HG02852 (cell line): ENCODE measurements around the gene EXPH5.
"Not testable (repeated sequence)": the region's sequence is repeated elsewhere in the genome, so short reads cannot be mapped to it uniquely, and the experiment has no call there.

Experiments used
- ATAC-seq: cut with Tn5 transposase; IDR thresholded peaks from one replicate; pipeline ENCODE4 v1.9.1; 2021; ENCODE audit warnings: mild to moderate bottlenecking, moderate library complexity; ENCODE audit not compliant: unreplicated experiment

Gene EXPH5

GRCh38 chr11:108606495-108607160 is 13.1 kb upstream of the EXPH5 start:
- no peak for ATAC-seq

- ATAC-seq, result no peak
Observed at GRCh38 chr11:108606070-108606469, 12.5 kb upstream of the EXPH5 start.

GRCh38 chr11:108602818-108603217 is 9.2 kb upstream of the EXPH5 start:
- ATAC-seq, result not testable (repeated sequence)

- ATAC-seq, result no peak
Observed at GRCh38 chr11:108601150-108601549, 7.6 kb upstream of the EXPH5 start.

- ATAC-seq, result no peak
Observed at GRCh38 chr11:108599978-108600377, 6.4 kb upstream of the EXPH5 start.

GRCh38 chr11:108597736-108598355 is 4.3 kb upstream of the EXPH5 start:
- ATAC-seq, result no peak

GRCh38 chr11:108596701-108597100 is 3.1 kb upstream of the EXPH5 start:
- no peak for ATAC-seq

- no peak for ATAC-seq
Observed at GRCh38 chr11:108593923-108594434, 411 bp upstream of the EXPH5 start.

GRCh38 chr11:108592591-108593213 is 866 bp downstream of the EXPH5 start:
- ATAC-seq, result peak; percentile 39

GRCh38 chr11:108591893-108592292 is 1.7 kb downstream of the EXPH5 start:
- no peak for ATAC-seq

- ATAC-seq, result no peak
Observed at GRCh38 chr11:108589136-108589535, 4.4 kb downstream of the EXPH5 start.

GRCh38 chr11:108588287-108588686 is 5.3 kb downstream of the EXPH5 start:
- ATAC-seq, result no peak

GRCh38 chr11:108587109-108587508 is 6.5 kb downstream of the EXPH5 start:
- peak; percentile 53 for ATAC-seq

- ATAC-seq, result peak; percentile 19
Observed at GRCh38 chr11:108586600-108586999, 7.0 kb downstream of the EXPH5 start.

- ATAC-seq, result not testable (repeated sequence)
Observed at GRCh38 chr11:108586185-108586584, 7.4 kb downstream of the EXPH5 start.

GRCh38 chr11:108584973-108585372 is 8.6 kb downstream of the EXPH5 start:
- ATAC-seq, result no peak

GRCh38 chr11:108580645-108581044 is 12.9 kb downstream of the EXPH5 start:
- no peak for ATAC-seq

GRCh38 chr11:108580043-108580442 is 13.5 kb downstream of the EXPH5 start:
- no peak for ATAC-seq

- ATAC-seq, result no peak
Observed at GRCh38 chr11:108576523-108576922, 17.0 kb downstream of the EXPH5 start.

GRCh38 chr11:108574675-108575074 is 18.9 kb downstream of the EXPH5 start:
- ATAC-seq, result no peak

GRCh38 chr11:108571001-108571400 is 22.6 kb downstream of the EXPH5 start:
- ATAC-seq, result no peak

GRCh38 chr11:108569896-108570295 is 23.7 kb downstream of the EXPH5 start:
- no peak for ATAC-seq
